GM12872 (cell line): ENCODE results near the gene ADGRF5.

Experiments used
- TF ChIP-seq, protein P1 (sequence below): IDR thresholded peaks from 3 replicates; pipeline ENCODE4 v1.5.1; 2011; ENCODE audit warnings: low read depth, mild to moderate bottlenecking, low read length, moderate library complexity; ENCODE audit not compliant: insufficient read depth

ADGRF5 gene

DNA sequence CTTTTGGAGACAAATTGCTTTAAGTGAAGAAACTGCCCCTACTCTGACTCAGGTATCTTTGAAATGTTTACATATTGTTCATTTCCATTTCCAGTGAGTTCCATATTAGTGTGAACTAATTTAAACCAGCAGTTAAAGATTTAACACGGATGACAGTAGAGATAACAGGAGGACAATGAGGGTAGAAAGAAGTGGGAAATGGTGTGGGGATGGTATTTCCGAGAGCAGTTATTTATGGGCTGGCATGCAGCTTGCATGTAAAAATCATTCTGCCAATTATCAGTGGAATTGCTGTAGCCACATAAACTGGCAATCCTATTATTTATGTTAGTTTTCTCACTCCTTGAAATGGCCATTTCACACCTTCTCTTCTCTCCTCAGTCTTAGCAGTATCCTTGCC is 8.6 kb upstream of the ADGRF5 start:
- TF ChIP-seq, protein P1, sequence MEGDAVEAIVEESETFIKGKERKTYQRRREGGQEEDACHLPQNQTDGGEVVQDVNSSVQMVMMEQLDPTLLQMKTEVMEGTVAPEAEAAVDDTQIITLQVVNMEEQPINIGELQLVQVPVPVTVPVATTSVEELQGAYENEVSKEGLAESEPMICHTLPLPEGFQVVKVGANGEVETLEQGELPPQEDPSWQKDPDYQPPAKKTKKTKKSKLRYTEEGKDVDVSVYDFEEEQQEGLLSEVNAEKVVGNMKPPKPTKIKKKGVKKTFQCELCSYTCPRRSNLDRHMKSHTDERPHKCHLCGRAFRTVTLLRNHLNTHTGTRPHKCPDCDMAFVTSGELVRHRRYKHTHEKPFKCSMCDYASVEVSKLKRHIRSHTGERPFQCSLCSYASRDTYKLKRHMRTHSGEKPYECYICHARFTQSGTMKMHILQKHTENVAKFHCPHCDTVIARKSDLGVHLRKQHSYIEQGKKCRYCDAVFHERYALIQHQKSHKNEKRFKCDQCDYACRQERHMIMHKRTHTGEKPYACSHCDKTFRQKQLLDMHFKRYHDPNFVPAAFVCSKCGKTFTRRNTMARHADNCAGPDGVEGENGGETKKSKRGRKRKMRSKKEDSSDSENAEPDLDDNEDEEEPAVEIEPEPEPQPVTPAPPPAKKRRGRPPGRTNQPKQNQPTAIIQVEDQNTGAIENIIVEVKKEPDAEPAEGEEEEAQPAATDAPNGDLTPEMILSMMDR, result no peak

DNA sequence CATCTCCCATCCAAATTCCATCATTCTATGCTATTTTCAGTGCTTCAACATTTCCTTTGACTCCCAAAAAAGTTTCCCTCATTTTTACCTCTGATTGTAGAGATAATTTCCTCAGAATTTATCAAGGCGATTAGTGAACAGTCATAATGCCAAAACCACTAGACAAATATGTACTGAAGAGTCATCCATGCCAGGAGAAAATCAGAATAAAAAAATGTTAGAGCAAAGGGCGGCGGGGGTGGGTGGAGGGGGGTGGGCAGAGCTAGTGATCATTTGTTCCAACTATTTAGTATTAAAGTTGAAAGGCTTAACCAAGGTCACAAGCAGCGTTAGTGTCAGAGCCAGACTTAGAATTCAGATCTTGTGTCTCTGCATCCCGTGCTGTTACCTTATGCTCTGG is 5.3 kb upstream of the ADGRF5 start:
- TF ChIP-seq, protein P1, result no peak

DNA sequence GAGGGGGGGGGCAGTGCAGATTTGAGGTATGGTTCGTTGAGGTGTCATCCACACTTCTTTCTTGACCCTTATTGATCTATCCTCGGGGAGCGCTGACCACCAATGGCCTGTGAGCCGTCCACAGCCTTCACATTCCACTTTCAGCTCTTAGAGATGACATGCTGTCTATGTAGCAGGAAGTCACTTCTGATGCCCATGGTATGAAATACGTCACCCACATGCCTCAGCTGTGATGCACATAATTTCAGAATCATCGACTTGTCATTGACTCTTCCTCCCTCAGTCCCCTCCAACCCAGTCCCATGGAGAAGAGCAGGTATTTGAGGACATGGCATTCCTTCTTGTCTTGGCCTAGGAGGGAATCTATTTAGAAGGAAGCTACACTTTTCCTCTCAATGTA is 4.7 kb upstream of the ADGRF5 start:
- TF ChIP-seq, protein P1, result no peak

DNA sequence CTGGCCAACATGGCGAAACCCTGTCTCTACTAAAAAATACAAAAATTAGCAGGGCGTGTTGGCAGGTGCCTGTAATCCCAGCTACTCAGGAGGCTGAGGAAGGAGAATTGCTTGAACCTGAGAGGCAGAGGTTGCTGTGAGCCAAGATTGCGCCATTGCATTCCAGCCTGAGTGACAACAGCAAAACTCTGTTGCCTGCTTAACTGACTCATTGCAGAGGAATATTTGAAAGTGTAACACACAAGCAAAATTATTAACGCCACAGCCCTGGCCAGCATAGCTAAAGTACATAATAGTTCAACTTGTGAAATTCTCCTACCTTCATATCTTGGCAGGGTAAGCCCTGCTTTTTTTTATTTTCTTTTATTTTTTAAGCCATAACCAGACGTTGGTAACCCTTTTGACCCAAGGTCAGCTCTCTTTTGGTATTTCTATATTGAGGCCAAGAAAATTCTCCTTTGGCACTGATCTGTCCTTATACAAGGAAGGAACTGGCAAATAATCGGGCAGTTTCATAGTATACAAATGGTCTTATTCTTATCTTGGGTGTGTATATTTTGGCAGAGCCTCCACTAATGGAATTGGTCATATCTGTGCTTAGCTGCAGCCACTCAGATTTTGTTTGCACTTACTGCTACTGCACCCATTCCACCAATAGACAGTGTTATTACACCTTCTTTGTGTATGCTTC is 4.0 kb upstream of the ADGRF5 start:
- TF ChIP-seq, protein P1, result no peak

DNA sequence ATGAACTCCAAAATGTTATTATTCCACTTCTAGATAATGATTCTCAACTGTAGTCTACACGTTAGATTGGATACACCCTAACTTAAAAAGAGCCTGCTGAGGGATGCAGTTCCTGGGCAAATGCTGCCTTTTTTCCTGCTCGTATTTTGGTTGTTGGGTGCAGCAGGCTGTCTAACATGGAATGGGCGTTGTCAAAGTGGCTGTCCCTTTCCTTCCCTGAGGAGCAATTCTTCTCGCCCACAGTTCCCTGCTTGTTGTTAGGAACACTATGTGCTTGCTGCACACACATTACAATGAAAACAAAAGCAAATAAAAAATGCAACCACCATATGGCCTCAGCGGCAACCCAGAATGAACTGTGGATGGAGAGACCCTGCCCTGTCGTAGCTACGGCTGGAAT is 1.7 kb upstream of the ADGRF5 start:
- TF ChIP-seq, protein P1, result no peak

DNA sequence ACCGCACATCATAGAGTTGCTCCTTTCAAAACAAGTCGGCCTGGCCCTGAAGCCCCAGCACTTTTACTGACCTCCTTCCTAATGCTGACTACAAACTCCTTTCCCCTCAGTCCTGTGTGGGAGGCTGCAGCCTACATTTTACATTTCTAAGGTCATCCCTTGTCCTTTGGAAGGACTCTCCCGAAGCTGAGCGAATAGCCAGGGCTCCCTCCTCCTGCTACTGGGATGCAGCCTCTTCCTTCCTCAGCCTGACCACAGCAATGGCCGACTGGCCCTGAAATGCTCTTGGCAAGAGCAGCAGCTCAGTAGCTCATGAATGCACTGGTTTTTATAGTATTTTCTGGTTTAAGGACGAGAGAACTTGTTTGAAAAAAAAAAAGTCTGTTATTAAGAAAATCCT is 679 bp downstream of the ADGRF5 start:
- TF ChIP-seq, protein P1, result no peak

DNA sequence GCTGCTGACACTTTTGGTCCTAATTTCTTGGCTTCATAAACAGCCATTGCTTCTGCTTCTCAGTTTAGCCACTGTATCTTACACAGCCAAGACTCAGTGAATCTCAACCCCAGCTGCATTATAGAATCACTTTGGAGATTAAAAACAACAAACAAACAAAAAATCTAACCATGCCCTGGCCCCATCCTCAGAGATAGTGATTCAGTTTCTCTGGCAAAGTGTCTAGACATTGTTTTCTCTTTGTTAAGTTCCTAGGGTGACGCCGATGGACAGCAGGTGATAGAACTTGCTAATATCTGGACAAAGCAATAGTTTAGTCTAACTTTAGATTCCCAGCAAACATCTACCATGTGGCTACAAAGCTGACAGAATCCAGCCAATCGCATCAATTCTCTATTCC is 2.9 kb downstream of the ADGRF5 start:
- TF ChIP-seq, protein P1, result no peak
